Astrocyte (in vitro differentiated cells and primary cell): ENCODE results near the gene ZZZ3.

ENCODE experiments used
- CTCF ChIP-seq: IDR thresholded peaks from 2 replicates; pipeline ENCODE4 v1.5.1; 2011; ENCODE audit warnings: low read depth, mild to moderate bottlenecking, inconsistent platforms, low read length, moderate library complexity; ENCODE audit not compliant: insufficient read depth
- EZH2 ChIP-seq: IDR thresholded peaks from 2 replicates; pipeline ENCODE4 v1.6.1; 2012; ENCODE audit warnings: mild to moderate bottlenecking, low read length, inconsistent platforms; ENCODE audit not compliant: insufficient read depth

DNA sequence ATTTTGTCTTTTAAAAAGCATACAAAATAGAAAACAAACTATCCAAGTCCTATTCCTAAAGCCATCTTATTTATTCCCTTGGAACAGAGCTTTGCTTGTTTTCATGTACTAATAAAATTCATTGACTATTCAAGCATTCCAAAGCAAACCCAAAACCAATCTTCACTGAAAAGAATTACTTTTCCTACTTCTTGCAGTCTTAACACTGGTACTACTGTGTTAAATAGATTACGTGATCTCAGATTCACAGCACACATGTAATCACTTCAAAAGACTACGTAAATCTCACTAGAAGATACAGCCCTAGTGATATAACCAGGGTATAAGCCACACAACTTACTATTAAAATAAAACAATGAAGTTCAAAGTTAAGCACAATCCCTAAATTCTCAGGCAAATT is 39.0 kb downstream of the ZZZ3 start:
- TF ChIP-seq EZH2 (no peak), CTCF (no peak)
